Cortex of kidney (tissue), 1 donor: ENCODE measurements around the gene MYL3.

Experiments used
- DNase-seq: peaks from one replicate; lab custom pipeline; 2025; lab: John Stamatoyannopoulos, UW

The MYL3 gene

GRCh38 chr3:46865546-46865945 is 2.3 kb upstream of the MYL3 start:
- DNase-seq, result no peak

- DNase-seq, result no peak
Measured at GRCh38 chr3:46865031-46865507, 1.8 kb upstream of the MYL3 start.

GRCh38 chr3:46864061-46864881 is 1.0 kb upstream of the MYL3 start:
- DNase-seq, result no peak

- no peak for DNase-seq
Measured at GRCh38 chr3:46862369-46863025, 747 bp downstream of the MYL3 start.

GRCh38 chr3:46861605-46862368 is 1.5 kb downstream of the MYL3 start:
- DNase-seq, result no peak

GRCh38 chr3:46860810-46861604 is 2.2 kb downstream of the MYL3 start:
- no peak for DNase-seq

GRCh38 chr3:46860017-46860809 is 3.0 kb downstream of the MYL3 start:
- DNase-seq, result no peak

- DNase-seq, result no peak
Measured at GRCh38 chr3:46859001-46859710, 4.1 kb downstream of the MYL3 start.

- DNase-seq, result no peak
Measured at GRCh38 chr3:46858456-46858855, 4.8 kb downstream of the MYL3 start.

- no peak for DNase-seq
Measured at GRCh38 chr3:46857485-46858341, 5.5 kb downstream of the MYL3 start.

GRCh38 chr3:46856576-46857471 is 6.4 kb downstream of the MYL3 start:
- DNase-seq, result no peak

GRCh38 chr3:46854555-46854991 is 8.7 kb downstream of the MYL3 start:
- no peak for DNase-seq

GRCh38 chr3:46853441-46854415 is 9.5 kb downstream of the MYL3 start:
- no peak for DNase-seq

GRCh38 chr3:46852839-46853355 is 10.3 kb downstream of the MYL3 start:
- no peak for DNase-seq

- DNase-seq, result no peak
Measured at GRCh38 chr3:46852334-46852720, 10.9 kb downstream of the MYL3 start.
